Measurements from ENCODE around the gene LRBA.

The LRBA gene

GRCh38 chr4:150280975-150281374 lies 734.1 kb downstream of the LRBA start:
- in situ Hi-C loops (cut with MboI; ENCODE audit: low pct_unique_long_range_greater_than_20kb, low sequenced_read_pairs, unreplicated experiment): loop anchor here (10.0 kb wide), 1 partner anchor 584 kb away; no protein-coding TSS in a partner anchor
- no peak for TF ChIP-seq CTCF (IDR thresholded peaks at IDR 0.05; ENCODE audit: extremely low read depth, insufficient read depth, missing control alignments)

GRCh38 chr4:150280081-150280895 lies 734.8 kb downstream of the LRBA start:
- in situ Hi-C loops (cut with MboI; ENCODE audit: low pct_unique_long_range_greater_than_20kb, low sequenced_read_pairs, unreplicated experiment): loop anchor here (10.0 kb wide), 1 partner anchor 585 kb away; no protein-coding TSS in a partner anchor
- no peak for TF ChIP-seq CTCF (IDR thresholded peaks at IDR 0.05; ENCODE audit: extremely low read depth, insufficient read depth, missing control alignments)
- DNase-seq (ENCODE audit: low spot score): no peak

More at GRCh38 chr4:150280975-150281374, 734.1 kb downstream of the LRBA start:
- DNase-seq (ENCODE audit: low spot score): no peak

- DNase-seq (ENCODE audit: low spot score): no peak
- TF ChIP-seq CTCF (IDR thresholded peaks at IDR 0.05; ENCODE audit: extremely low read depth, insufficient read depth, missing control alignments): no peak
- in situ Hi-C loops (cut with MboI; ENCODE audit: low pct_unique_long_range_greater_than_20kb, low sequenced_read_pairs, unreplicated experiment): no loop called here
Observed at GRCh38 chr4:150278206-150278605, 736.9 kb downstream of the LRBA start.

- no peak for TF ChIP-seq CTCF (IDR thresholded peaks at IDR 0.05; ENCODE audit: extremely low read depth, insufficient read depth, missing control alignments)
- DNase-seq (ENCODE audit: low spot score): no peak
- in situ Hi-C loops (cut with MboI; ENCODE audit: low pct_unique_long_range_greater_than_20kb, low sequenced_read_pairs, unreplicated experiment): no loop called here
Observed at GRCh38 chr4:150268444-150268843, 746.6 kb downstream of the LRBA start.

GRCh38 chr4:150265806-150266205 lies 749.3 kb downstream of the LRBA start:
- in situ Hi-C loops (cut with MboI; ENCODE audit: low pct_unique_long_range_greater_than_20kb, low sequenced_read_pairs, unreplicated experiment): no loop called here
- DNase-seq (ENCODE audit: low spot score): no peak
- TF ChIP-seq CTCF (IDR thresholded peaks at IDR 0.05; ENCODE audit: extremely low read depth, insufficient read depth, missing control alignments): no peak

- DNase-seq (ENCODE audit: low spot score): no peak
- in situ Hi-C loops (cut with MboI; ENCODE audit: low pct_unique_long_range_greater_than_20kb, low sequenced_read_pairs, unreplicated experiment): no loop called here
Observed at GRCh38 chr4:150264595-150265161, 750.4 kb downstream of the LRBA start.

More at GRCh38 chr4:150264595-150265161, 750.4 kb downstream of the LRBA start:
- no peak for TF ChIP-seq CTCF (IDR thresholded peaks at IDR 0.05; ENCODE audit: extremely low read depth, insufficient read depth, missing control alignments)

All from GM13977 (cell line).